C1 segment of cervical spinal cord (tissue), 14 donors: Measurements from ENCODE around the gene ZNF22.
A peak's percentile ranks its signal among the peaks of the same experiment; 100 is the strongest.

Experiments
- DNase-seq, 14 donors: peaks; one replicate each; lab custom pipeline; 2025; lab: John Stamatoyannopoulos, UW

The ZNF22 gene

GRCh38 chr10:44963772-44964633 is 36.7 kb upstream of the ZNF22 start:
- DNase-seq = peak; percentile 38 to 99 (median 92)

GRCh38 chr10:44965104-44965503 is 35.6 kb upstream of the ZNF22 start:
- no peak for DNase-seq

- DNase-seq = peak in 2 of 14 donors; percentile 20 to 30
Observed at GRCh38 chr10:44965651-44966097, 35.0 kb upstream of the ZNF22 start.

GRCh38 chr10:44966129-44966815 is 34.5 kb upstream of the ZNF22 start:
- no peak for DNase-seq

- DNase-seq = no peak
Observed at GRCh38 chr10:44966816-44967509, 33.8 kb upstream of the ZNF22 start.

GRCh38 chr10:44967616-44968015 is 33.1 kb upstream of the ZNF22 start:
- no peak for DNase-seq

- DNase-seq = peak in 3 of 14 donors; percentile 52 to 62 (median 61)
Observed at GRCh38 chr10:44968091-44968490, 32.6 kb upstream of the ZNF22 start.

- no peak for DNase-seq
Observed at GRCh38 chr10:44968500-44969400, 32.0 kb upstream of the ZNF22 start.

GRCh38 chr10:44969854-44970253 is 30.9 kb upstream of the ZNF22 start:
- DNase-seq = peak in 3 of 14 donors; percentile 36 to 44 (median 37)

- no peak for DNase-seq
Observed at GRCh38 chr10:44970812-44971395, 29.8 kb upstream of the ZNF22 start.

- DNase-seq = no peak
Observed at GRCh38 chr10:44971434-44971833, 29.3 kb upstream of the ZNF22 start.

GRCh38 chr10:44971935-44972757 is 28.6 kb upstream of the ZNF22 start:
- no peak for DNase-seq

GRCh38 chr10:44972874-44973306 is 27.8 kb upstream of the ZNF22 start:
- DNase-seq = no peak

- no peak for DNase-seq
Observed at GRCh38 chr10:44973323-44974081, 27.2 kb upstream of the ZNF22 start.

GRCh38 chr10:44974082-44974627 is 26.6 kb upstream of the ZNF22 start:
- DNase-seq = peak in 1 of 14 donors; percentile 16

- peak in 12 of 14 donors; percentile 39 to 84 (median 62) for DNase-seq
Observed at GRCh38 chr10:44974628-44975430, 25.9 kb upstream of the ZNF22 start.

- DNase-seq = no peak
Observed at GRCh38 chr10:44975431-44976331, 25.0 kb upstream of the ZNF22 start.
